ENCODE results near the gene KDF1. TPM values are rescaled to one million over a fixed set of nuclear protein-coding genes. Genes with fewer than 3 reads are reported as not detected.

KDF1 gene
- total RNA-seq, 1 donor from 2014 or later: 10.3 TPM

- H3K36me3 ChIP-seq (ENCODE audit: control insufficient read depth, insufficient read depth, low read length): no peaks in the 10 kb centered on the region
- no peak overlapping the region for H3K4me3 ChIP-seq (ENCODE audit: low read depth, low read length)
- no peaks in the 10 kb centered on the region for H3K27me3 ChIP-seq (ENCODE audit: control insufficient read depth, insufficient read depth, low read length)
- no peak for TF ChIP-seq CTCF (IDR thresholded peaks at IDR 0.05; ENCODE audit: insufficient read depth, low read length, poor library complexity, severe bottlenecking)
- DNase-seq (ENCODE audit: low read depth): no peak
Observed at GRCh38 chr1:26986658-26987057, 26.4 kb upstream of the KDF1 start.

- no peaks in the 10 kb centered on the region for H3K27me3 ChIP-seq (ENCODE audit: control insufficient read depth, insufficient read depth, low read length)
- TF ChIP-seq CTCF (IDR thresholded peaks at IDR 0.05; ENCODE audit: insufficient read depth, low read length, poor library complexity, severe bottlenecking): no peak
- DNase-seq (ENCODE audit: low read depth): no peak
Observed at GRCh38 chr1:26984291-26984690, 24.0 kb upstream of the KDF1 start.

GRCh38 chr1:26983863-26984262 lies 23.6 kb upstream of the KDF1 start:
- no peak for DNase-seq (ENCODE audit: low read depth)

More at GRCh38 chr1:26984291-26984690, 24.0 kb upstream of the KDF1 start:
- H3K36me3 ChIP-seq (ENCODE audit: control insufficient read depth, insufficient read depth, low read length): no peaks in the 10 kb centered on the region
- no peak overlapping the region for H3K4me3 ChIP-seq (ENCODE audit: low read depth, low read length)

GRCh38 chr1:26981146-26981846 lies 21.0 kb upstream of the KDF1 start:
- H3K27me3 ChIP-seq (ENCODE audit: control insufficient read depth, insufficient read depth, low read length): no peaks in the 10 kb centered on the region
- no peak overlapping the region for H3K4me3 ChIP-seq (ENCODE audit: low read depth, low read length)
- H3K36me3 ChIP-seq (ENCODE audit: control insufficient read depth, insufficient read depth, low read length): no peaks in the 10 kb centered on the region
- no peak for DNase-seq (ENCODE audit: low read depth)
- TF ChIP-seq CTCF (IDR thresholded peaks at IDR 0.05; ENCODE audit: insufficient read depth, low read length, poor library complexity, severe bottlenecking): no peak

More at GRCh38 chr1:26983863-26984262, 23.6 kb upstream of the KDF1 start:
- no peak for TF ChIP-seq CTCF (IDR thresholded peaks at IDR 0.05; ENCODE audit: insufficient read depth, low read length, poor library complexity, severe bottlenecking)
- H3K27me3 ChIP-seq (ENCODE audit: control insufficient read depth, insufficient read depth, low read length): no peaks in the 10 kb centered on the region
- no peaks in the 10 kb centered on the region for H3K36me3 ChIP-seq (ENCODE audit: control insufficient read depth, insufficient read depth, low read length)
- no peak overlapping the region for H3K4me3 ChIP-seq (ENCODE audit: low read depth, low read length)

GRCh38 chr1:26978901-26979300 lies 18.6 kb upstream of the KDF1 start:
- Histone ChIP-seq H3K27me3 (ENCODE audit: control insufficient read depth, insufficient read depth, low read length) (no peaks in the 10 kb centered on the region), H3K36me3 (ENCODE audit: control insufficient read depth, insufficient read depth, low read length) (no peaks in the 10 kb centered on the region), H3K4me3 (ENCODE audit: low read depth, low read length) (no peak overlapping the region)
- TF ChIP-seq CTCF (IDR thresholded peaks at IDR 0.05; ENCODE audit: insufficient read depth, low read length, poor library complexity, severe bottlenecking): no peak
- no peak for DNase-seq (ENCODE audit: low read depth)

Data from kidney epithelial cell (primary cell).